Adipose tissue (tissue), 3 donors: Measurements from ENCODE around the gene CDCP1. TPM values are rescaled to one million over a fixed set of nuclear protein-coding genes. Genes with fewer than 3 reads are reported as not detected.

Source experiments
- H3K27ac ChIP-seq: one replicate; pipeline ENCODE4 v1.5.1; 2013; ENCODE audit warnings: low read depth, low read length
- WGBS, 3 donors: extraction: QIAGEN DNeasy Blood & Tissue Kit; methylation state at CpG; one replicate each; pipeline ENCODE4 v1.1.7; 2013; 5-methylcytosine and 5-hydroxymethylcytosine counted together
- polyA plus RNA-seq, 3 donors: library from polyadenylated mRNA; stranded (reverse); fragments of 200-250 nt; gene quantifications; one replicate each; pipeline ENCODE4 v1.2.3, GENCODE V29; 2013
- donor health status: healthy with polysubstance abuse.
- donor health status: Bipolar disorder and iron deficiency.
- donor health status: healthy.

Gene CDCP1
- polyA plus RNA-seq, 3 donors: 0.34 to 4.6 (median 1.8) TPM

DNA sequence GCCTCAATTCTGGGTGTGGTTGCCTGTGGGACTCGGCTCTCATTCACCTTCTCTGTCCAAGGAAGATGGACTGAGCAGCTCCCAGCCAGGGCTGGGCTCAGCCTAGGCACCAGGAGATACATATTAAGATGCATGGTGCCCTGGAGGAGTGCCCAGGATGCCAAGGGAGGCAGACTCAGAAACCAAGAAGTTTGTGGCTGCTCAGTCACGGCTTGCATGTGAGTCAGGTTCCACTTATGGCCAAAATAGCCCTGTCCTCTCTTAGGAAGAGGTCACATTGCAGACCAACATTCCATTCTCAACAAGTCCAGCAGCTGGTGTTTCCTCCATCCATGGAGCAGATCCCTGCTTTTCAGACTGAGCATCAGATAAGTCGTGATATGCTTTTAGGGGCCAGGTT lies 21.8 kb downstream of the CDCP1 start:
- H3K27ac ChIP-seq: no peak overlapping the region
- 72 to 82% (median 73%) methylated on average over 3 of the region's 3 CpGs for WGBS, 3 donors

DNA sequence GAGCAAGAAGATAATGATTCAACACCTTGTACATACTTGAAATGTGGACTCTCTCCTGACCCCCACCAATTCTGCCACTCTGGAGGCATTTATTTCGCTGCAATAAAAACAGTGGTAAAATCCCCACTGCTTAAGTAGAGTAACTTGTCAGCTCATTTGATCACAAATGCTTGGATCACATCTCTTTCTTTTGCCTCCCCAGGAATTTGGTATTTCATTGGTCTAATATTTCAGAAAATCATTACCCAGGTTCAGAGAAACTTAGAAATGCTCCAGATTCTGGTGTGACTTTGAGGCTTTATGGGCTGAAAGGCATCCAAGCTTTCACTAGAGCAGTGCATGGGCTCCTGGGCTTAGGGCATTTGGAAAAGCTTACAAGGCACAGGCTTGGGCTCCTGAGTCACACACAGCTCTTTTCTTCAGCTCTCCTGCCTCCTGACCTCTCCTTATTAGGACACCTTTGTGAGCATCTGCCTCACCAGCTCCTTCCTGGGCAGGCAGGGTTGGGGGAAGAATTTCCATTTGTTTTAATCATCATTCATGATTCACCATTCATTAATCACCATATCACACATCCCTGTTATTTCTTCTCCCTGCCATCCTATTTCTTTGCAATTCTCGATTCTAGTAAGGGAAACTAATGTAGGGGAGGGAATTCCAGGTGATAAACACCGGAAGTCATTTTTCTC lies 22.5 kb downstream of the CDCP1 start:
- no peak overlapping the region for H3K27ac ChIP-seq
- 67 to 81% (median 73%) methylated on average over 3 of the region's 3 CpGs for WGBS, 3 donors

DNA sequence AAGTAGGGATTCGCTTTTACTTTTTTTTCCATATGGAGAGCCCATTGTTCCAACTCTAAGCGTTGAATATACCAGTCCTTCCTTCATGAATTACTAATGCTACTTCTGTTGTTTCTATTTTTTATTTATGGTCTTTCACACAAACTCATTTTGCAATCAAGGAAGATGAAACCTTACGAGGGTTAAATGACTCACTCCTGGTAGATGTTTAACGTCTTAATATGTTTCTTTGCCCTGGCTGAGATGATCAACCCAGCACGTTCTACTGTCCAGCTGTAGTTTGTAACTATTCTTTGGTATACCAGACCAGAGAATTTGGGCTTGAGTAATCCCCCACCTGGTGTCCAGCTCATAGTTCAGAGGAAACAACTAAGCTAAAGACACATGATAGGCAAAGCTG lies 23.1 kb downstream of the CDCP1 start:
- H3K27ac ChIP-seq: no peak overlapping the region
- WGBS, 3 donors: 48 to 60% (median 55%) methylated on average over 5 of the region's 5 CpGs

DNA sequence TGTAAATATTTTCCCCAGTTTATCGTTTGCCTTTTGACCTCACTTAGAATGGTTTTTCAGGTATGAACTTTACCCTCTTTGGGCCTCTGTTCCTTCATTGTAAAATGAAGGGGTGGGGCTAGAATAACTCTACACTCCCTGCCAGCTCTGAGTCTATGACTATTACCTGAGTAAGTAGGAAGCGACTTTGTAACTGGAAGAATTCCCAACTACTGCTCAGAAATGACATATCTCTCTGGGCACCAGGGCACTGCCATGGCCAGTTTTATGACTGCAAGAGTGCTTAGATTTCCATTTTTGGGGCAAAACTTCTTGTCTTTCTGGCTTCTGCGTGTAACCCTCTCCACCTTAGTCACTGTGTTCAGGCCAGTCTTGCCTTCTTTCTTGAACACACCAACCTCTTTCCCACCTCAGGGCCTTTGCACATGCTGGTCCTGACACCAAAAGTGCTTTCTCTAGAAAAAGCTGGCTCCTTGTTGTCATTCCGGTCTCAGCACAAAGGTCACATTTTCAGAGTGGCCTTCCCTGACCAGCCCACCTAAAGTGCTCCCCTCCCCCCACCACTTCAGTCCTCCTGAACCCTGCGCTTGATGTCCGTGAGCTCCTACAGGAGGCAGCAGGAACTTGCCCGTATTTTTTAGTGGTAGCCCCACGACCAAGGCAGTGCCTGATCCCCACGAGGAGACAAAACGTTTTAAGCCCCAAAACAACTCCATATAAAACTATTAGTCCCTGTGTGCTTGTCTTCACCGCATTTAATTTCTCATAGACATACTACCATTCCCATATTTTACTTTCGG lies 25.6 kb downstream of the CDCP1 start:
- H3K27ac ChIP-seq: no peak overlapping the region
- WGBS, 3 donors: 72 to 87% (median 81%) methylated on average over 12 of the region's 12 CpGs

DNA sequence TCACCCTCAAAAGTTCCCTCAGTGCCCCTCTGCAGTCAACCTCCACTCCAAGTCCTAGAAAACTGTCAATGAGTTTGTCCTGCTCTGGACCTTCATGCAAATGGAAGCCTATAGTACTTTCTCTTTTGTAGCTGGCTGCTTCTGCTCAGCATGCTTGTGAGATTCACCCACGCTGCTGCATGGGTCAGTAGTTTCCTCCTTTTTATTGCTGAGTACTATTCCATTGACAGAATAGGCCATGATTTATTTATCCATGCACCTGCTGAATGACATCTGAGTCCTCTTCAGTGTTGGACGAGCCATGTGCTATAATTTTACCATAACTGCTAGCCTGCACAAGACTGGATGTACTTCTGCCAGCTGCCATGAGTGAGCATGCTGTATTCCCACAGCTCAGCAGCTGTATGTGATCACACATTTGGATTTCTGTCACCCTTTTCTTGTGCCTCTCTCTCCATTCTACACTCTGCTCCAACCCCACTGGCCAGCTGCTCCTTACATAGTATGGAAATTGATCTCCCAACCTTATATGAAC lies 26.3 kb downstream of the CDCP1 start:
- WGBS, 3 donors: 60 to 80% (median 64%) methylated on average over 2 of the region's 2 CpGs
- H3K27ac ChIP-seq: no peak overlapping the region

DNA sequence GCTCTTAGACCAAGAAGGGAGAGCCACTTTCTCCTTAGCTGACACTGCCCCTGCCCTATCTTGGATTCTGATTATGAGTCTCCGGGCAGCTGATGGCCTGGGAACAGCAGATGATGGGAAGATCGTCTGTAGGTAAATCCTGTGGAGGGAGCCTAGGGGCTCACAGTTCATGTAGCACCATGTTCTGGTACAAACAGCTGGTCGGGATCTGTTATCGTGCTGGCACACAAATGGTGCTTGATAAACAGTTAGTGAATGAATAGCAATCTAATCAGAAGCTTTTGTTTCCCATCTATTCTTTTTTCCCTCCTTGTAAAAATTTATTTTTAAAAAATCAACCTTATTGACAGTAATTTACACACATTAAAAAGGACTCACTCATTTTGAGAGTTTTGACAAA lies 26.8 kb downstream of the CDCP1 start:
- 24 to 76% (median 65%) methylated on average over 4 of the region's 4 CpGs for WGBS, 3 donors
- H3K27ac ChIP-seq: no peak overlapping the region

DNA sequence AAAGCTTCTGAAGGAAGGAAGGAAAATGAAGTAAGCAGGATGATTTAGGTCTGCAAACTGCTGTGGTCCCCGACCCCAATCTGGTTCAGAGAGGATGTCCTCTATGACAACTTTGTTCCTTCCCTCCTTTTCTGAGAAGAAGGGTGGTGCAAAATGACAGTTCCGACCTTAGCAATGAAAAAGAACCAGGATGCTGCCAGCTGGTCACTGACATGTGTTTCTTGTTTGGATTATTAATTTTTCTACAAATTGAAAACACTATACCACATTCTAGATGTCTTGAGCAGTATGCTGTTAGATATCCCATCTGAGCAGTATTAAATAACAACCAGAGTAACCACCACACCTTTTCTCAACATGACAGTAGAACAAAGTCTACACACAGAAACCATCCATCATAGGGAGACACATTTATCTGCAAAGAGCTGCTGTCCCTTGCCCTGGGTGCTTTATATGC lies 27.5 kb downstream of the CDCP1 start:
- WGBS, 3 donors: 23 to 41% (median 41%) methylated on average over 2 of the region's 2 CpGs
- H3K27ac ChIP-seq: no peak overlapping the region

DNA sequence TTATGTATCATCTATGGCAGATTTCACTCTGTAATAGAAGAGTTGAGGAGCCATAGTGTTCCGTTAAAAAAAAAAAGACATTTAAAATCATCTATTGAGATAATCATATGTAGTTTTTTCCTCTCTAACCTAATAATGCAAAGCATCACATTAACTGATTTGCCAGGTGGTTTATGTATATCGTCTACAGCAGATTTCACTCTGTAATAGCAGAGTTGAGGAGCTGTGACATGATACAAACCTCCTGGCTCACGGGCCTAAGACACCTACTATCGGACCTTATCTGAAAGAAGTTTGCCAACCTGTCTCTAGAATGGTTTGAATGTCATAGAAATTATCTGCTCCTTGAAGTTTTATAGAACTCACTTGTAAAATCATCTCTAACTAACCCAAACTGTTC lies 29.8 kb downstream of the CDCP1 start:
- WGBS, 3 donors: 71 to 79% (median 75%) methylated on average over 4 of the region's 4 CpGs
- no peak overlapping the region for H3K27ac ChIP-seq

DNA sequence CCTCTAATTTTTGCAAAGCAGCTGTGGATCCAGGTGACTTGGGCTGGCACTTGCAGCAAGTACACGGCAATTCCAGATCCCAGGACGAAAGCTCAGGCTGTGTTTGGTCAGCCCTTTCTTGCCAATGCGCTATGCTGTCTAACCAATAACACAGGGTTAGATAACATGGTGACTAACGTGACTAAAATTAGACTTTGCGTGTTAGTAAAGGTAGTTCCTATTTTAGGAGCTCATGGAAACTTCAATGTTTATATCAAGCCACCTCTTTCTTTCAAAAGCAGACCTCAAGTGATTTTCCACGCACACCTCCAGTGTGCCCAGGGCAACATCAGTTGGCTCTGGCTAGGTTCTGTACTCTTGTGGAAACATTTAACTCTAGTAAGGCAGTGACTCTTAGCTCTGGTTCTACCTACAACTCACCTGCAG lies 32.5 kb downstream of the CDCP1 start:
- H3K27ac ChIP-seq: no peak overlapping the region
- 44 to 76% (median 62%) methylated on average over 6 of the region's 6 CpGs for WGBS, 3 donors

DNA sequence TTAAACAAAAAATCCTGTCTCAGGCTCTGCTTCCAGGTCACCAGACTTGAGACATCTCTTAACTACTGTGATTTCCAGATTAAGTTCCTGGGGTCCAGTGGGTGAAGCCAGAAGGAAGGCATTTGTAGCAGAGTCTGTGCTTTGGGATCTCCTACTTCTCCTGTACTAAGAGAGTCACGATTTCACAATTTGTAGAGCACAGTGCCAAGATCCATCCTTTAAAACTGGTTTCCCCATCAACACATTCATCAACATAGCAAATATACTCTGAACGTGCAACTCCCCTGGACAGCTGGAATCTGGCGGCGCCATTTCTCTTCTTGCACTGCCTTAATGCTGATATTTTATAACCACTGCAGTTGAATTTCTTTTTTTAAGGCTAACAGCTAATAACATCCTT lies 33.2 kb downstream of the CDCP1 start:
- 47 to 53% (median 49%) methylated on average over 4 of the region's 4 CpGs for WGBS, 3 donors
- H3K27ac ChIP-seq: no peak overlapping the region

DNA sequence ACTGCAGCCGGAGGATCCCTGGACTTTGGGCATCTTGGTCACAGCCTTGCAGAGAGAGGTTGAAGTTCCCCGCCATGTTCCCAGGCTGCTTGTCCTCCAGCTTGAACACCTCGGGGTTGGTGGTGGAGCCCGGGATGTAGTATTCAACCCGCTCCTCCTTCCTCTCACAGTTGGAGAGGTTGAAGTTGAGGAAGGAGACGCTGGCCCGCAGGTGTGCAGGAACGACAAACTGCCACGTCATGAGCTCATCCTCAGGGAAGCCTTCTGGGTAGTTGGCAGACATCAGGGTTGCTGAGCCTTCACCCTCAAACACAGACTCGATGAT lies 35.7 kb downstream of the CDCP1 start:
- no peak overlapping the region for H3K27ac ChIP-seq
- WGBS, 3 donors: 64 to 90% (median 75%) methylated on average over 10 of the region's 10 CpGs

DNA sequence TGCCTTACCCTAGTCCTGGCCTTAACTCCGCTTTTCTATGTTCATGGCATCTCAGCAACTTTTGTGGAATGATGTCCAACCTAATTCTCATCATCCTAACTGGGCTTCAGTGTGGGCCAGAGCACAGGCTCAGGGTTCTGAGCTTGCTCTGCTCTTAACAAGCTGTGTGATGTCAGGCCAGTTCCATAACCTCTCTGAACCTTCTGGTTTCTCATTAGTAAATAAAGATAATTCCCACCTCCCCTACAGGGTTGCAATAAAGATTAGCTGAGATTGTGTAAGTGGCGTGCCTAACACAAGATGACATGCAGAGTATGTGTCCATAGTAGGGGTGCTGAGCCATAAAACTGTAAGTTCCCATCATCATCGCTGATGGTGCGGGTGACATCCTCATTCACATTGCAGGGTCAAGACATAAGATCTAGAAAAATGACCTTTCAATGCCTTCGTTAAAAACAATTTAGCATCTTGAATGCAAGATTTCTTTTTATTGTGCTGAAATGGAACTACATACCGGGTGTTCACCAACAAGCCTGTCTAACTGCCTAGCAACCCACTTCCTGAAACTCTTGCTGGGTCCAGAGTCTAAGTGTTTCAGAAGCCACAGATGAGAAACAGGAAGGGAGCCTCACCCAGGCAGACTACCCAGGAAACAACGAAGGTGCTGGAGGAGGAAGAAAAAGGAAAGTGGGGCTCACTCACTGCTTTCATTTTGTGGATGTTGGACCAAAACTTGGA lies 36.2 kb downstream of the CDCP1 start:
- 52 to 83% (median 54%) methylated on average over 7 of the region's 7 CpGs for WGBS, 3 donors
- H3K27ac ChIP-seq: no peak overlapping the region

DNA sequence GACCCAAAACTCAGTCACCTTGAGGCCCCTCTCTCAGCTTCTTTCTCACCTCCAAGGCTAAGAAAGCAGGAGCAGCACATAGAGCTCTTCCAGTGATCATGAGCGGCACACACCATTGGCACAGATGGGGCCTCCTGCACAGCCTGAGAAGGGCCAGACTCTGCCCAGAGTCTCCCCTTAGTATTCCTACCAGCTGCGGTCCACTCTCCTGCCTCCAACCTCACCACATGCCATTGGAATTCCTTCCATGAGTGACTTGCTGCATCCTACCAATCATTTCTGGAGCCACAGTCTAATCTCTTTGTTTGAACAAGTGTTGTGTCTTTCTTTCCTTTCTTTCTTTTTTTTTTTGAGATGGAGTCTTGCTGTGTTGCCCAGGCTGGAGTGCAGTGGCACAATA lies 39.3 kb downstream of the CDCP1 start:
- 91 to 96% (median 96%) methylated on average over 2 of the region's 2 CpGs for WGBS, 3 donors
- no peak overlapping the region for H3K27ac ChIP-seq

DNA sequence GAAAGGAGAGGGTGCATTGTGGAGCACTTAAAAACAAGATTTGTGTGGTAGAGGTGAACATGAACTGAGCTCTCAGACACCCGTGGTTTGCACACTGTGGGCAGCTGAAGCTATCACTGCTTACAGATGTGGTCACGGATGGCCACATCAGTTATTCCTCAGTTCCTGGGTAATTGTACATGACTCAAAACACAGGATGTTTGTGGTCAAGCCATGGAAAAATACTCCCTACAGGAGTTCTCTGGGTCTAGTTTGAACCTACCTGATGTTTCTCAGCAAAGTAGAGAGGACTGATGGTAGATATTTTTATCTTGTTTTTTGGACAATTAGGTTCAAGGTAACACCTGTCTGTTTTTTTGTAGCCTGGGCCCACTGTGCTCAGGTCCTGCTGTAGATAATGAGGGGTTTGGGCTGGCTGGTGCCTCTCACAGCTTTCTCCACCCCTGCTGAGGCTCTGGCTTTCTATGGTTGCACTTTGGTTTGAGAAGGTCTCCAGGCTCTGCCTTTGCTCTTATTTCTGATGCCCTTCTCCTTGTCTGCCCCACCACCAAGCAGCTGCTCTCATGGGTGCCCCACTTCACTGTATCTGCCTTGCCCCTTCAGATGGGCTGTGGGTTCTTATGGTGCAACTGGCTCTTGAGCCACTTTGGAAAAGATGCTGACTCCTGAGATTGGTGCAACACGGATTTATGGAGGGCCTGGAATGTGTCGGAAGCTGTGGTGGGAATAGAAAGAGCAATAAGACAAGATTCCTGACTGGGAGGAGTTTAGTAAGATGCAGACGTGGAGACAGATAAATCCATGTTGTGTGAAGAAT lies 40.1 kb downstream of the CDCP1 start:
- WGBS, 3 donors: 63 to 87% (median 69%) methylated on average over 5 of the region's 5 CpGs
- H3K27ac ChIP-seq: no peak overlapping the region

DNA sequence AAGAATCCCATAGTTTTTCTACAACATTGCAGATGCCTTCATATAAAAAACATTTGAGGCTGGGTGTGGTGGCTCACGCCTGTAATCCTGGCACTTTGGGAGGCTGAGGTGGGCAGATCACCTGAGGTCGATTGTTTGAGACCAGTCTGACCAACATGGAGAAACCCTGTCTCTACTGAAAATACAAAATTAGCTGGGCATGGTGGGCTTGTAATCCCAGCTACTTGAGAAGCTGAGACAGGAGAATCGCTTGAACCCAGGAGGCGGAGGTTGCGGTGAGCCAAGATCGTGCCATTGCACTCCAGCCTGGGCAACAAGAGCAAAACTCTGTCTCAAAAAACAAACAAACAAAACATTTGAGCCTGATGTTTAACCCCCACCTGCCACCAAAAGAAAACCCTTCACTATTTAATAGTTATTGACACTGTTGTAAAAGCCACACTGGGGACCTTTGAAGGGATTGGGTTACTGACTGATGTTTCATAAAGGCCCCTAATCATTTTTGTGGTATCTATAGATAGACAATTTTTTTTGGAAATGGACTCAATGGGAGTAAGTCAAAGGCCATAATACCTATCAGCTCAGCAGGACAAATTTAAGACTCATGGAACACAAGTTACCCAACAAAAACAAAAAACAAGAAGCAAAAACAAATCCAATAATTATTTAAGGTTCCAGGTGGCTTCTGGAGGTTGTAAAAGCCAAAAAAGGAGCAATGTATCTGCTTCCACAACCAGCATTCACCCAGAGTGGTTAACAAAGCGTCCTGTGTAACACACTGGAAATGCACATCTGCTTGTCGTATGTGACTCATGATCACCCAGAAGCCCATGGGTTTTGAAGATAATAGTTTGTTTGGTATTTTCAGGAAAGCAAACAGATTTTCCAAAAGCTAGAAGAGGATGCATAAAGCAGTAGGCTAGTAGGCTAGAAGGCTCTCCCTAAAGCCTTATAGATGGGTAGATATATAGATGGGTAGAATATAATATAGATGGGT lies 41.2 kb downstream of the CDCP1 start:
- H3K27ac ChIP-seq: no peak overlapping the region
- WGBS, 3 donors: 78 to 91% (median 84%) methylated on average over 8 of the region's 8 CpGs

DNA sequence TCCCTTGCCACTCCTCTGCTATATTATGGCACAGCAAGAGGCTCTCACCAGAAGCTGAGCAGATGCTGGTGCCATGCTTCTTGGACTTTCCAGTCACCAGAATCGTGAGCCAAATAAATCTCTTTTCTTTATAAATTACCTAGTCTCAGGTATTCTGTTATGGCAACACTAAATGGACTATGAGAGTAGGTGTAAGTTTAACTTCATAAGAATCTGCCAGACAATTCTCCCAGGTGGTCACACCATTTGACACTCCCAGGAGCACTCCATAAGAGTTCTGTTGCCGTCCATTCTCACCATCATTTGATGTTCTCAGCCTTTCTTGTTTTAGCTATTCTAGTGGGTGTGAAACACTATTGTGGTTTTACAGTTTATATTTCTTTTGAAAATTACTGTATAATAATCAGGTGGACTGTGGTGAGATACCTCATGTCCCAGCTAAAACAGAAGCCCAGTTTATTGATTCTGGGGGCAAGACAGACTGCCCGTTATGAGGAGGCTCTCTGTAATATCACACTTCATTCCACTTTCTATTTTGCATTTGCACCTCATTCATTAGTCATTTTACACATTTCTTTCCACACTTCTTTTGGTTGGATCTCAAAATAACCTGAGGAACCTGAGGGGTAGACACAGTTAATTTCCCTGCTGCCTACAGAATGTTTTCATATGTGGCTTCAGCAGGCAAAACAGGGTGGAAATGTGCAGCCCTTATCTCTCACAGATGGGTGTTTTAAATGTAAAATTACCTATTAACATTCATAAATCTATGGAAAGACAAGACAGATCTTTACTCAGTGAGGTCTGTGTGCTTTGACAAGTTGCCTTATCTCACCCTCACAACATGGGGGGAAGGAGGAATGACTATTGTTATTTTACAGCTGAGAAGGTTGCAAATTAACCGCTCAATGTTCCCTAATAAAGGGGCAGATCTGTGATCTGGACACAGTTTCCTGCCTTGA lies 42.1 kb downstream of the CDCP1 start:
- H3K27ac ChIP-seq: no peak overlapping the region
- 82 to 91% (median 87%) methylated on average over 4 of the region's 4 CpGs for WGBS, 3 donors
